ENCODE results near the gene RNF181.
A peak's percentile ranks its signal among the peaks of the same experiment; 100 is the strongest.
"Not testable (repeated sequence)": the region's sequence is repeated elsewhere in the genome, so short reads cannot be mapped to it uniquely, and the experiment has no call there.

RNF181 gene

DNA sequence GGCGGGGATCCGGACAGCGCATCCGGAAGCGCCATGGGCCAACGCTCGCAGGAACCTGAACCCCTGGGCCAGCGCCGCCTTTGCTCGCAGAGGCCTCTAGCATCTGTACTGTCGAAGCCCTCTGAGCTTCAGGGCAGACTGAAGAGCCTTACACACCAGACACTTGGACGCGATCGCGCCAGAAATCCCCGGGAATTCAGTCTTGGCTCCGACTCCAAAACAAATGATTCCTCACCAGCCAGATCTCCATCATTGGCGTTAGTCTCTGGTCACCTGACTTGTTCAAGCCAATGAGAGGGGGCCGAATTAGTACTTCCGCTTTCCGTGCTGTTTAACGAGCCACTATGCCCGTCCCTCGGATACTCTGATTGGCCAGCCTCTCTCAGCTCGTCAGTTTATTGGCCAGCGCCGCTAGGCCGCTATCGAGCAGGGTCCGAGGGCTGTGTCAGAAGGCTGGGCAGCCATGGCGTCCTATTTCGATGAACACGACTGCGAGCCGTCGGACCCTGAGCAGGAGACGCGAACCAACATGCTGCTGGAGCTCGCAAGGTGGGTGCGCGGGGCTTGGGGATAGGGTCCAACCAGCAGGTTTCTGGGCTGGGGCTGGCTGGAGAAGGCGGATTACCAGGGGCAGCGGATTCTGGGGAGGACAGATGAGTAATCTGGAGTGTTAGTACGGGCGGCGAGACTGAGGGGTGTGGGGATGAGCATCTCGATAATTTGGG lies at the start of gene RNF181:
RNF181 (plus strand) TSS at position 445 of the 725 bp plus-strand sequence; CDS start at position 464, 19 bp downstream.
- H3K27me3 Mint-ChIP-seq, result no peaks in the 10 kb centered on the region
- H3K27ac Mint-ChIP-seq, result peak within 1 kb of the TSS; percentile 97
- H3K36me3 Mint-ChIP-seq, result no peaks in the 10 kb centered on the region
- H3K9me3 Mint-ChIP-seq, result no peaks in the 10 kb centered on the region
- peaks cover 36% of the 10 kb centered on the region for H3K4me1 Mint-ChIP-seq
- peak within 1 kb of the TSS; percentile 99 for H3K4me3 Mint-ChIP-seq

DNA sequence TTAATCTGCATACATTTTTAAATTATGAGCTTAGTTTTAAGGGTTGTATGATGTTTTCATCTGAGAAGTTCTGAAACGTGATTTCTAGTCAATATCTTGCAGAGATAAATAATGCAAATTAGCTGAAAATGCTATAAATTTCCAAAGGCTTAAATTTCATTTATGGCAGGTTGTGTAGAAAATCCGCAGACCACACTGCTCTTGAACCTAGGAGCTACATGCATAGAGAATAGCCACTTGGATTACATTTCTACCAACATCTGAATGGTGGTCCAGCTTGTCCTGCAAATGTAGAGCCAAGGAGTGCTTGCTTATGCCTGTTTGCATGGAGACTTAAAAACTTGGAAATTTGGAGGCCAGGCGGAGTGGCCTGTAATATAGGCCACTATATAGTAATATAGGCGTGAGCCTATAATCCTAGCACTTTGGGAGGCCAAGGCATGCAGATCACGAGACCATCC lies 49.7 kb upstream of the RNF181 start:
- Mint-ChIP-seq H3K9me3 (no peaks in the 10 kb centered on the region), H3K27ac (peak overlapping the region; percentile 62), H3K36me3 (peaks cover 34% of the 10 kb centered on the region), H3K4me3 (no peak overlapping the region), H3K27me3 (no peaks in the 10 kb centered on the region), H3K4me1 (peaks cover 30% of the 10 kb centered on the region)

GRCh38 chr2:85547089-85547858 lies 48.3 kb upstream of the RNF181 start:
- H3K36me3 Mint-ChIP-seq, result peaks cover 24% of the 10 kb centered on the region
- no peak overlapping the region for H3K4me3 Mint-ChIP-seq
- H3K27me3 Mint-ChIP-seq, result no peaks in the 10 kb centered on the region
- peak overlapping the region; percentile 68 for H3K27ac Mint-ChIP-seq
- no peaks in the 10 kb centered on the region for H3K9me3 Mint-ChIP-seq
- peaks cover 25% of the 10 kb centered on the region for H3K4me1 Mint-ChIP-seq

GRCh38 chr2:85547859-85548607 lies 47.5 kb upstream of the RNF181 start:
- peaks cover 17% of the 10 kb centered on the region for H3K36me3 Mint-ChIP-seq

DNA sequence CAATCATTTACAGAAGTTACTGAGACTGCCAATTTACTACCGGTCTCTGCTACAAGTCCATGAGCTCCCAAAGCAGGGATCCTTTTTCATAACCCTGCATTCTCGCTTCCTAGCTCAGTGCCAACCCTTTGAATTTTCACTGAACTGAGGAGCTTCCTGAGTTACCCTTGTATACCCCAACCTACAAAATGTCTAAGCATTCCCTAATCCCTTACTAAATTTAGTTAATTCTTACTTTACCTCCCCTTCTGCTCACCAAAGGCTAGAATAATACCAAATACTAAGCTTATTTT lies 47.0 kb upstream of the RNF181 start:
- Mint-ChIP-seq H3K36me3 (peaks cover 13% of the 10 kb centered on the region), H3K4me3 (no peak overlapping the region), H3K9me3 (no peaks in the 10 kb centered on the region), H3K27ac (no peak overlapping the region), H3K4me1 (peaks cover 14% of the 10 kb centered on the region), H3K27me3 (no peaks in the 10 kb centered on the region)

More at GRCh38 chr2:85547859-85548607, 47.5 kb upstream of the RNF181 start:
- H3K9me3 Mint-ChIP-seq, result no peaks in the 10 kb centered on the region
- H3K27me3 Mint-ChIP-seq, result no peaks in the 10 kb centered on the region
- peaks cover 18% of the 10 kb centered on the region for H3K4me1 Mint-ChIP-seq
- no peak overlapping the region for H3K27ac Mint-ChIP-seq
- no peak overlapping the region for H3K4me3 Mint-ChIP-seq

- Mint-ChIP-seq H3K4me3 (no peak overlapping the region), H3K4me1 (peaks cover 11% of the 10 kb centered on the region), H3K36me3 (peaks cover 11% of the 10 kb centered on the region), H3K9me3 (no peaks in the 10 kb centered on the region), H3K27ac (no peak overlapping the region), H3K27me3 (no peaks in the 10 kb centered on the region)
These were observed 46.5 kb upstream of the RNF181 start for GRCh38 chr2:85549095-85549494.

DNA sequence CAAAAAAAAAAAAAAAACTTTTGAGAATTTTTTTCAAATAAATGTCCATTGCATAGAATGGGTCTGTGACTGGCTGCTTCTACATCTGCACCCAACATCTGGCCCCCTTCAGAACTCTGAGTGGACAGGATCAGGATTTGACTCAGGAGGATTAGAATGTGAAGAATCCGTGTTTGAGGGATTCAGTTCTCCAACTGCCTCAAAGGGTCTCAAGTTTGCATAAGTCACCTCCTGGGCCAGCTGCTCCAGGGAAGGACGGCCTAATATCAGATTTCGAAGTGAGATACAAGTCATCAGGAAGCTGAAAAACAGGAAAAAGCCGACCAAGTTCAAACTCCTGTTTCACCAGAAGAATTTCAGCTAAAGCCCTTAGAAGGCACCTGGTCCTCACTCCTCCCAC lies 45.7 kb upstream of the RNF181 start:
- peaks cover 10% of the 10 kb centered on the region for H3K36me3 Mint-ChIP-seq
- H3K27ac Mint-ChIP-seq, result no peak overlapping the region

GRCh38 chr2:85550486-85550885 lies 45.1 kb upstream of the RNF181 start:
- no peaks in the 10 kb centered on the region for H3K9me3 Mint-ChIP-seq
- H3K36me3 Mint-ChIP-seq, result peaks cover 10% of the 10 kb centered on the region
- no peak overlapping the region for H3K4me3 Mint-ChIP-seq
- H3K4me1 Mint-ChIP-seq, result peaks cover 7% of the 10 kb centered on the region
- H3K27ac Mint-ChIP-seq, result no peak overlapping the region
- H3K27me3 Mint-ChIP-seq, result no peaks in the 10 kb centered on the region

More for the DNA sequence above, 45.7 kb upstream of the RNF181 start:
- no peaks in the 10 kb centered on the region for H3K27me3 Mint-ChIP-seq
- no peak overlapping the region for H3K4me3 Mint-ChIP-seq
- H3K9me3 Mint-ChIP-seq, result no peaks in the 10 kb centered on the region
- peaks cover 7% of the 10 kb centered on the region for H3K4me1 Mint-ChIP-seq

GRCh38 chr2:85551698-85552678 lies 43.6 kb upstream of the RNF181 start:
- H3K4me3 Mint-ChIP-seq, result no peak overlapping the region
- H3K27me3 Mint-ChIP-seq, result no peaks in the 10 kb centered on the region
- H3K4me1 Mint-ChIP-seq, result peaks cover 7% of the 10 kb centered on the region
- H3K27ac Mint-ChIP-seq, result no peak overlapping the region
- H3K9me3 Mint-ChIP-seq, result no peaks in the 10 kb centered on the region
- H3K36me3 Mint-ChIP-seq, result peaks cover 12% of the 10 kb centered on the region

DNA sequence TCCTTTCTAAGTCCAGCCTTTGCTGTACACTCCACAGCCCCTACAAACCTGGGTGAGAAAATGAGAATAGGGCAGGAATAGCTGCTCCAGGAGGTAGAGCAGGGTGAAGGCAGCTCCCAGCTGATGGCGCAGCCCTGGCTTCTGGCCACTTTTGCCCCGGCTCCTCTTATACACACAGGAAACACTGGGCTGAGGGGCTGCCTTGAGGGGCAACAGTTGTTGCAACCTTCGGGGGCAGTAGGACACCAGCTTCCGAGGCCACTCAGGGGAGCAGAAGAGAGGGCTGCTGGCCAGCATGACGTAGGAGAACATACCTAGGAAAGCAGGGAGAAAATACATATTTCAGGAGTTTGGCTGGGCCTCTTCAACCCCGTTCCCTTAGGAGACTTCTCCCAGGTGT lies 42.4 kb upstream of the RNF181 start:
- Mint-ChIP-seq H3K4me3 (no peak overlapping the region), H3K36me3 (peaks cover 11% of the 10 kb centered on the region), H3K27me3 (no peaks in the 10 kb centered on the region), H3K4me1 (peaks cover 12% of the 10 kb centered on the region), H3K9me3 (no peaks in the 10 kb centered on the region), H3K27ac (no peak overlapping the region)

DNA sequence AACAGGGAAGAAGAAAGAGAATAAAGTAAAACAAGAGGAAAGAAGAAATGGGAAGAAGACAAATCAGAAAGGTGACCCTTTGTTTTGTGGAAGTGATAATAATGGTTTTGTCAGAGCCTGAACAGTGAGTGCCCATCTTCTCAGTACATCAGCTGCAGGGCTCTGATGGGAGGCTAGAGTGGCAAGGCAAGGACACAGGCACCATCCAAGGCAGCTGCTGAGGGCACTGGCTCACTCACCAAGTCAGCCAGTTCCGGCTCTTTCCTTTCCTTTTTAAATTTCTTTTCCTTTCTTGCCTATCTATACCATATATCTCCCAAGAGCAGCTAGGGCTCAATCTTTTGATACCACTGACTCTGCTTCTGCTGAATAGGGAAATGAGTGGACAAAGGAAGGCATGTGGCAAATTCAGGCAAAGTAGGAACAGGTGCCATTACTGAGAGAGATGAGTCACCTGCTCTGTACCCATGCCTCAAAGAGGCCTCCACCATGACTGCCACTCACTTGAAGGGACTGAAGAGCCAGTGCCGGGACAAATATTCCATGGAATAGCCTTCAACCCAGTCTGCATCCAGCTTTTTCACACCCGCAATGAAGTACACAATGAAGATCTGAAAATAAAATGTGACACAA lies 40.4 kb upstream of the RNF181 start:
- Mint-ChIP-seq H3K36me3 (peaks cover 11% of the 10 kb centered on the region), H3K4me1 (peaks cover 29% of the 10 kb centered on the region), H3K9me3 (no peaks in the 10 kb centered on the region), H3K27ac (peak overlapping the region; percentile 33), H3K4me3 (no peak overlapping the region), H3K27me3 (no peaks in the 10 kb centered on the region)

- Mint-ChIP-seq H3K9me3 (no peaks in the 10 kb centered on the region), H3K36me3 (peaks cover 8% of the 10 kb centered on the region), H3K4me3 (no peak overlapping the region), H3K4me1 (peaks cover 40% of the 10 kb centered on the region), H3K27ac (no peak overlapping the region), H3K27me3 (no peaks in the 10 kb centered on the region)
These were observed 38.4 kb upstream of the RNF181 start for GRCh38 chr2:85557130-85557529.

GRCh38 chr2:85558160-85558559 lies 37.4 kb upstream of the RNF181 start:
- H3K4me3 Mint-ChIP-seq, result no peak overlapping the region
- H3K9me3 Mint-ChIP-seq, result no peaks in the 10 kb centered on the region
- no peak overlapping the region for H3K27ac Mint-ChIP-seq
- H3K27me3 Mint-ChIP-seq, result no peaks in the 10 kb centered on the region
- peaks cover 7% of the 10 kb centered on the region for H3K36me3 Mint-ChIP-seq
- peaks cover 37% of the 10 kb centered on the region for H3K4me1 Mint-ChIP-seq

- H3K9me3 Mint-ChIP-seq, H3K36me3 Mint-ChIP-seq, H3K27me3 Mint-ChIP-seq: not testable (repeated sequence)
- peak overlapping the region; percentile 35 for H3K27ac Mint-ChIP-seq
- peaks cover 44% of the 10 kb centered on the region for H3K4me1 Mint-ChIP-seq
- peak overlapping the region; percentile 98 for H3K4me3 Mint-ChIP-seq
These were observed 35.2 kb upstream of the RNF181 start for GRCh38 chr2:85560403-85560726.
